ENCODE results near the gene SLC12A8.

Gene SLC12A8

GRCh38 chr3:125072749-125073389, 139.7 kb downstream of the SLC12A8 start:
- H3K27ac ChIP-seq, result no peak overlapping the region
- in situ Hi-C loops (cut with HindIII; ENCODE audit: low pct_ligation_motif_present, low sequenced_read_pairs), result no loop called here
- H3K27me3 ChIP-seq (replicated peaks), result no peaks in the 10 kb centered on the region
- H3K4me3 ChIP-seq (ENCODE audit: low read depth, low read length), result no peak overlapping the region
- no peak for DNase-seq
- H3K36me3 ChIP-seq (replicated peaks), result no peaks in the 10 kb centered on the region
- TF ChIP-seq, protein P1, sequence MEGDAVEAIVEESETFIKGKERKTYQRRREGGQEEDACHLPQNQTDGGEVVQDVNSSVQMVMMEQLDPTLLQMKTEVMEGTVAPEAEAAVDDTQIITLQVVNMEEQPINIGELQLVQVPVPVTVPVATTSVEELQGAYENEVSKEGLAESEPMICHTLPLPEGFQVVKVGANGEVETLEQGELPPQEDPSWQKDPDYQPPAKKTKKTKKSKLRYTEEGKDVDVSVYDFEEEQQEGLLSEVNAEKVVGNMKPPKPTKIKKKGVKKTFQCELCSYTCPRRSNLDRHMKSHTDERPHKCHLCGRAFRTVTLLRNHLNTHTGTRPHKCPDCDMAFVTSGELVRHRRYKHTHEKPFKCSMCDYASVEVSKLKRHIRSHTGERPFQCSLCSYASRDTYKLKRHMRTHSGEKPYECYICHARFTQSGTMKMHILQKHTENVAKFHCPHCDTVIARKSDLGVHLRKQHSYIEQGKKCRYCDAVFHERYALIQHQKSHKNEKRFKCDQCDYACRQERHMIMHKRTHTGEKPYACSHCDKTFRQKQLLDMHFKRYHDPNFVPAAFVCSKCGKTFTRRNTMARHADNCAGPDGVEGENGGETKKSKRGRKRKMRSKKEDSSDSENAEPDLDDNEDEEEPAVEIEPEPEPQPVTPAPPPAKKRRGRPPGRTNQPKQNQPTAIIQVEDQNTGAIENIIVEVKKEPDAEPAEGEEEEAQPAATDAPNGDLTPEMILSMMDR (IDR thresholded peaks at IDR 0.05; ENCODE audit: low read depth, low read length, missing control alignments), result no peak

DNA sequence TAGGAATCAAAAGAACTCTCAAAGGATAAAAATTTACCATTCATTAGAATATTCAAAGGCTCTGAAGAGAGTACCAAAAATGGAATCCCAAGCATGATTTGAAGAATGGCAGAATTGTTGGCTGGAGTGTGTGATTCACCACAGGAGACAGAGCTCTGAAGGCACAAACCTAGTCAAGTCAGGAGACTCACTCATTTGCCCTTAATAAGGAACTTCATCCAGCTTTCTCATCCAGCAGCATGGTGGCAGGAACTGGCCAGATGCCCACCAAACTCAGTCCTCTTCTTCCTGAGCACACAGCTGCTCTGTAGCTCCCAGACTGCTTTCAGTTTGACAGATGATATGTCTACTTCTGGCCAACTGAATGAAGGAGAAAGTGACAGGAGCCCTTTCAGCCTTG, 140.2 kb downstream of the SLC12A8 start:
- in situ Hi-C loops (cut with HindIII; ENCODE audit: low pct_ligation_motif_present, low sequenced_read_pairs), result no loop called here
- no peak overlapping the region for H3K4me3 ChIP-seq (ENCODE audit: low read depth, low read length)
- no peak overlapping the region for H3K27ac ChIP-seq
- DNase-seq, result no peak
- H3K27me3 ChIP-seq (replicated peaks), result no peaks in the 10 kb centered on the region
- TF ChIP-seq, protein P1 (IDR thresholded peaks at IDR 0.05; ENCODE audit: low read depth, low read length, missing control alignments), result no peak
- no peaks in the 10 kb centered on the region for H3K36me3 ChIP-seq (replicated peaks)

DNA sequence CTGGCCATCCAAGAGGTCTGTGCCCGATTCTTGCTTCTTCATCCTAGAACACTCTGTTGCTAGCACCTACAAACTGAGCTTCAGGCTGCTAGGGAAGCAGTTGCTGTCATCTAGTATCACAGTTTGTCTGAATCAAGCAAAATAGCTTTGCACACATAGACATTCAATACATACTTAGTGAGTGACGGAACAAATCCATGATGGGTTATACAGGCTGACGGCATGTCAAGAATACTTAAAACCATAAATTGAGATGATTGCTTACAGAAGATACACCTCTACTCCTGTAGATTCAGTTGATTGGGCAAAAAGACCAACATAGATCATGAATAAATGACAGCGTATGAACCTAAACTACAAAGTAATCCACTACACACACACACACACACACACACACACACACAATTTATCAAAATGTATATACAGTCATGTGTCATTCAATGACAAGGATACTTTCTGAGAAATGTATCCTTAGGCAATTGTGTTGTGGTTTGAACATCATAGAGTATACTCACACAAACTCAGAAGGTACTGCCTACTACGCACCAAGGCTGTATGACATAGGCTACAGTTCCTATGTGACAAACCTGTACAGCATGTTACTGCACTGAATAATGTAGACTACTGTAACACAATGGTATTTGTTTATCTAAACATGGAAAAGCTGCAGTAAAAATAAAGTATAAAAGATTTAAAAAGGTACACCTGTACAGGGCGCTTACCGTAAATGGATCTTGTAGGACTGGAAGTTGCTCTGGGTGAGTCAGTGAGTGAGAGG, 142.4 kb downstream of the SLC12A8 start:
- TF ChIP-seq, protein P1 (IDR thresholded peaks at IDR 0.05; ENCODE audit: low read depth, low read length, missing control alignments), result no peak
- no peak overlapping the region for H3K27ac ChIP-seq
- no peaks in the 10 kb centered on the region for H3K27me3 ChIP-seq (replicated peaks)
- in situ Hi-C loops (cut with HindIII; ENCODE audit: low pct_ligation_motif_present, low sequenced_read_pairs), result no loop called here
- no peak for DNase-seq
- no peaks in the 10 kb centered on the region for H3K36me3 ChIP-seq (replicated peaks)
- no peak overlapping the region for H3K4me3 ChIP-seq (ENCODE audit: low read depth, low read length)

DNA sequence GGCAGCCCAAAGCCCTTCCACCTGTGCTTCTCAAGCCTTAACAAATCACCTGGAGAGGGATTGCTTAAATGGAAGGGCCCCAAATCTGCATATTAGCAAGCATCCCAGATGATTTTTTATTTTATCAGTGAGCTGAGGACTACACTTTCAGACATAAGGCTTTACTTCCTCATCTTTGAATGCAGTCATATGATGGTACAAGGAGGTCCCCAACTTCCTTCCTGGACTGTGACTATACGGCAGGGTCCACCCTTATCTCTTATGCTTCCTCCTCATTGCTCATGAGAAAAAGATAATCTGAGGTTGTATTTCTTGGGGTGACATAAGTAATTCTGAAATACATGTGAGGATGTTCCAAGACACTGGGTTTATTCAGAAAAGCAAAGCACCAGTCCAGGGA, 143.1 kb downstream of the SLC12A8 start:
- no peak overlapping the region for H3K27ac ChIP-seq
- no peaks in the 10 kb centered on the region for H3K36me3 ChIP-seq (replicated peaks)
- TF ChIP-seq, protein P1 (IDR thresholded peaks at IDR 0.05; ENCODE audit: low read depth, low read length, missing control alignments), result no peak
- H3K4me3 ChIP-seq (ENCODE audit: low read depth, low read length), result no peak overlapping the region
- in situ Hi-C loops (cut with HindIII; ENCODE audit: low pct_ligation_motif_present, low sequenced_read_pairs), result no loop called here
- no peaks in the 10 kb centered on the region for H3K27me3 ChIP-seq (replicated peaks)
- no peak for DNase-seq

DNA sequence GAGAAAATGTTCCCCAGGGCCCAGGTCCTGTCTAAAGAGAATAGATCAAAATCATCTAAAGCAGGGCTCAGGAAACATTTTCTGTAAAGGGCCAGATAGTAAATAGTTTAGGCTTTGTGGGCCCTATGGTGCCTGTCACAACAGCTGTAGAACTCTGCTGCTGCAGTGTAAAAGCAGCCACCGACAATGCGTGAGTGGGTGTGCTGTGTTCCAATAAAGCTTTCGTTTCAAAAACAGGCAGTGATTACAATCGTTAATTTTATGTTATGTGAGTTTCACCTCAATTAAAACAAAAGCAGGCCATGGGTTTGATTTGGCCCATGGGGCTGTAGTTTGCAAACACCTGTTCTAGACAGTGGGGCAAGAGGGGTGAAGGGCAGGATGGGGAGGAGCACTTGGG, 144.3 kb downstream of the SLC12A8 start:
- H3K36me3 ChIP-seq (replicated peaks), result no peaks in the 10 kb centered on the region
- no peak overlapping the region for H3K4me3 ChIP-seq (ENCODE audit: low read depth, low read length)
- no peak for DNase-seq
- in situ Hi-C loops (cut with HindIII; ENCODE audit: low pct_ligation_motif_present, low sequenced_read_pairs), result no loop called here
- H3K27me3 ChIP-seq (replicated peaks), result no peaks in the 10 kb centered on the region
- TF ChIP-seq, protein P1 (IDR thresholded peaks at IDR 0.05; ENCODE audit: low read depth, low read length, missing control alignments), result no peak
- no peak overlapping the region for H3K27ac ChIP-seq
